DMS153 (cell line): Measurements from ENCODE around the gene DHRS9.
"Not testable (repeated sequence)": the region's sequence is repeated elsewhere in the genome, so short reads cannot be mapped to it uniquely, and the experiment has no call there.

Experiments
- DNase-seq: peaks from one replicate; lab custom pipeline; 2025; lab: John Stamatoyannopoulos, UW

The DHRS9 gene

GRCh38 chr2:169069341-169069740, at the start of gene DHRS9:
TSS of gene DHRS9 (plus strand) at chr2:169069563. CDS start at chr2:169081582, 12,019 bp downstream.
- no peak for DNase-seq

DNA sequence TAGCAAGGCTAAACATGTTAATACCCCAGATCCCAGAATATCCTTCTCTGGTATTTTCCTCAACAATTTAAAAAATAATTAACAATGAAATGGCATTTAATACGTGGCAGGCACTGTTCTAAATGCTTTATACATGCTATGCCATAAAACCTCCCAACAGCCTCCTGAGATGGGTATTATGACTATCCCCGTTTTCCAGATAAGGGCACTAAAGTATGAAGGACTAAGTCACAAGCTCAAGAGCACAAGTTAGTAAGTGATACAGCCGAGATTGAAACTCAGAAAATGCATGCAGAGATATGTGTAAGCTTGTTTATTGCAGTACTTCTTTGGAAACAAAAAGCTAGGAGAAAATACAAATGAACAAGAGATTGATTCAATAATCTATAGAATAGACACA, 46.2 kb upstream of the DHRS9 start:
- no peak for DNase-seq

GRCh38 chr2:169026056-169026455, 43.3 kb upstream of the DHRS9 start:
- no peak for DNase-seq

DNA sequence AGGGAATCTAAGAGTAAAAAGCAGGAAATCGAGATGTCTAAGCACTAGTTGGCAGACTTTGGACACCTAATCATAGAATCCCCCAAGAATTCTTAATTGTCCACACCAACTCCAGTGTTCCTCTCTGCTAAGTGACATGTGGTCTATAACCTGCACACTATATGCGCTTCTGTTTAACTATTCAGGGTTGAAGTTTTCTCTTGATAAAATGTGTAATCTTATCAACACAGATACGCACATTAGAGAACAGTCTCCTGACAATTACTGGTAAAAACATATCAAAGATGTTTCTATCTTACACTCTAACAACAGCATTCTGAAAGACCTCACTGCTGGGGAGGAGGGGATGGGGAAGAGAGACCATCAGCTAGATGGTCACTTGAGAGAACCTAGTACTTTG, 42.1 kb upstream of the DHRS9 start:
- no peak for DNase-seq

DNA sequence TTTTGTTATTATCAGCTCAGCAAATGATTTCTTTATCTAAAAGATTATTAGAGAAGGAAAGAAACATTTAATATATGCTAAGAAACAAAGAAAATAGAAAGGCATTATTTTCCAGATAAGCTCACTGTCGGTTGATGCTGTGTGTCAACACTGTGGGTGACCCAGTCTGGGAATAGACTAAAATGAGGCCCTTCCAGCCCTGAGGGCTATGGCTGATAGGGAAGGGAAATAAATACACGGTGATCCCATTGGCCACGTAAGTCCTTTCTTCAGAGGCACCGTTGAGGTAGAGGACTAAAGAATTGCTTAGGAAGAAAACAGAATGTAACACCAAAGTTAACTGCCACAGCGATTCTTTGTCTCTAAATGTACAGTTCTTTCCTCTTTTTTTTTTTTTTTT, 40.0 kb upstream of the DHRS9 start:
- DNase-seq: no peak

DNA sequence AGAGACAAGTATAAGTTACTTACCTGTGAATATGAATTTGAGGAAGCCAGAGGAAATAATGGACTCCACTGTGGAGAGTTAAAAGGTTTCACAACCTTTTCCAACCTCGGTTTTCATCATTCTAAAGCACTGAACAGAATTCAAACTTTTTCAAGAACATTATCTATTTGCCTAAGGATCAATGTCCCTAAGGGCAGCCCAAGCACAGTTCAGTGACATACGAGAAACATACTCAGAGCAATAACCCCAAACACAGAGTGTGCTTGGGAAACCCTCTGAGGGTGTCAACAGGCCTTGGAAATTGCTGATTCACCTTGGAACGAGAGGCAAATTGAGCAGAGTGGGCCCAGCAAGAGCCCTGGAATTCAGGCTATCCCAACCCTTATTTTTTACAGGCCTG, 38.2 kb upstream of the DHRS9 start, which contains the start of gene ABCB11:
Gene ABCB11 (minus strand): TSS at position 123 of the 400 bp plus-strand sequence. CDS start 13,199 bp downstream, outside the sequence.
- no peak for DNase-seq

GRCh38 chr2:169034256-169034655, 35.1 kb upstream of the DHRS9 start:
- DNase-seq: no peak

DNA sequence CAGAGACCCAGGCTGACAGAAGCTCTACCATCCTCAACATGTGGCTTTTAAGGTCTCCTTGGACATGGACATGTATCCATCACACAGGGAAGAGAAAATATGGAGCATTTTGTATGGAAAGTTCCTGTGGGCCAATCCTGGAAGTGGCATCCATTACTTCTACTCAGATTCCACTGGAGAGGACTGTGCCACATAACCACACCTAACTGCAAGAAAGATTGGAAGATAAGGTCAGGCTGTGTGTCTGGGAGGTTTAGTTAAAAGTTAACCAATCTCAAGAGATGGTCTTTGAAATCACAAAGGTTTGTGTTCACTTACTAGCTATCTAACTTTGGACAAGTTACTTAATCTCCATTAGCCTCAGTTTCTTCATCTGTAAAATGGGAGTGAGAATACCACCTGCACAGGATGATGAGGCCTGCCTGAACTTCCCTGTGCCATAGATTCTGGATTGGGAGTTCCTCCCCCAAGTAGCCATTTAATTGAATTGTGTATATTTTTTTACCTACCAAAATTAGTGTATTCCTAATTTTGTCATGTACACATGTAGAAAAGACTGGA, 34.3 kb upstream of the DHRS9 start:
- no peak for DNase-seq

DNA sequence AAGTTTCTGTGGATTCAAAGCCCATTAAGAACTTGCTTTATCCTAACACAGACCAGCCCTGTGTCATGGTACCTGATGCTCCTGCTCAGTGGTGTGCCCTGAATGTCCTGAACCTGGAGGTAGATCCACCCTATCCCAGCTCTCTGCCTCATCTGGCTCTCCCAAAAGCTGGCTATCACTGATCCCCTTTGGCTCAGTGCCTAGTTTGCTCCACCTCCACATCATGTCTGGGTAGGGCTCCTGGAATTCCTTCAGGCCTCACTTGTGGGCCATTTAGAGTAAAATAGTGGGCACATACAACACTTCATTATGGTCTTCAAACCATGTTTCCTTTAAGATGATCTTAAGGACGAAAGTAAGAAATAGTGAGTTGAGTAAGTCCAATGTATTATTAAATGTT, 33.5 kb upstream of the DHRS9 start:
- DNase-seq: no peak

DNA sequence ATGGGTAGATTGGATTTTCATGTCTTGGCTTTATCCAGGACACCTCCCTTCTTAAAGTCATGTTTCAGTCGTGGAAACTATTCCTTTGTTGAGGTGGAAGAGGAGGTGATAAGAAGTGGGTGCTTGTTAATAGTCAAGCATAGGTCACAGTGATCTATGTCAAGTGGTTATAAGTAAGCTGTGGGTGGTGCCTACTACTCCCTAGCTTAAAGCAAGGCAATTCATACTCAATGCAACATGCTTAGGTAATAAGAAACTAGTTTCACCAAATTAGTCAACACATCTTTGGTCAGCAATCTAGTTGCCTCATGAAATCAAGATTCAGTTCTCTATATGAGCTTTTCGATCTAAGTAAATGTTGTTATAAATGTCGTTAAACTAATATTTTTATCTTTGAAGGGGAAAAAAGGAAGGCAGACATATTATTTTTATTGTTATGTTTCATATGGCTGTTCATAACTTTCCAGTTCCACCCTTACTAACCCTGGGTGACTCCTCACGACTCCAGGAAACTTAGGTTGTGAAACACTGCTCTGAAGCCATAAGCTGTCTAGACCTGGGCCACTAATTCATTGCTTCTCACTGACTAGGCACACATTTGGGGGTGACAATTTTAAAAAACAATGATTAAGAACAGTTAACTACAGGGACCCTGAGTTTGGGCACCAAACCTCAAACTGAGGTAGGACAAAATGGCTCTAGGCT, 32.5 kb upstream of the DHRS9 start:
- DNase-seq: no peak

DNA sequence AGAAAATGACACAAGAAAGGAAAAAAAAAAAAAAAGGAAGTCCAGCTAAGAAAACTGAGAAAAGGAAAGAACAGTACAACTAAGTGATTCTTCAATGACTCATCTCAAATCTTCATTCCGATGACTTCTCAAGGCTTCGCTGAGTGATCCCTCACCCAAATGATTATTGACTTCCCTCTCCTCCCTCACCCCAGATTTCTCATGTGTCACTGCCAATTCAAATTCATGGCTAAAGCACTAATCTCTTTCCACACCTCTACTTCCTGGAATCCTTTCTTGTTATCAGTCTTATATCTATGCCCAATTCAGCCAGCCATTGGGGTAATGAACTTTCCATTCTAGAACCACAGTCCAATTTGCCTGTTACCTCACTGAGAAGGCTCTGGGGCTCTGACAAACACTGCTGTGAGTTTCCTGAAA, 31.0 kb upstream of the DHRS9 start:
- DNase-seq: no peak

GRCh38 chr2:169039702-169040101, 29.7 kb upstream of the DHRS9 start:
- DNase-seq: no peak

- DNase-seq: no peak
Measured at GRCh38 chr2:169041594-169041993, 27.8 kb upstream of the DHRS9 start.

- no peak for DNase-seq
Measured at GRCh38 chr2:169042856-169043255, 26.5 kb upstream of the DHRS9 start.

- no peak for DNase-seq
Measured at GRCh38 chr2:169046440-169047151, 22.8 kb upstream of the DHRS9 start.

GRCh38 chr2:169047256-169048250, 21.8 kb upstream of the DHRS9 start:
- DNase-seq: no peak

- no peak for DNase-seq
Measured at GRCh38 chr2:169049142-169049541, 20.2 kb upstream of the DHRS9 start.

- no peak for DNase-seq
Measured at GRCh38 chr2:169050476-169051240, 18.7 kb upstream of the DHRS9 start.

DNA sequence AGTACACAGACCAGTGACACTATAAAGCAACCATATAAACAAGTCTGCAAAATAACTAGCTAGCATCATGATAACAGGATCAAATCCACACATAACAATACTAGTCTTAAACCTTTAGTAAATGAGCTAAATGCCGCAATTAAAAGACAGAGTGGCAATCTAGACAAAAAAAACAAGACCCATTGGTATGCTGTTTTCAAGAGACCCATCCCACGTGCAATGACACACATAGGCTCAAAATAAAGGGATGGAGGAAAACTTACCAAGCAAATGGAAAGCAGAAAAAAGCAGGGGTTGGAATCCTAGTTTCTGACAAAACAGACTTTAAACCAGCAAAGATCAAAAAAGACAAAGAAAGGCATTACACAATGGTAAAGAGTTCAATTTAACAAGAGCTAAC, 14.8 kb upstream of the DHRS9 start:
- not testable (repeated sequence) for DNase-seq

- DNase-seq: not testable (repeated sequence)
Measured at GRCh38 chr2:169064199-169064598, 5.2 kb upstream of the DHRS9 start.

- no peak for DNase-seq
Measured at GRCh38 chr2:169065422-169065821, 3.9 kb upstream of the DHRS9 start.
